ENCODE data around the gene GARNL3. TPM values are rescaled to one million over a fixed set of nuclear protein-coding genes. Genes with fewer than 3 reads are reported as not detected.

GARNL3 gene
- total RNA-seq, 1 donor from 2014 or later: 19.7 TPM

GRCh38 chr9:127232833-127233549 lies 31.6 kb upstream of the GARNL3 start:
- DNase-seq (ENCODE audit: extremely low spot score, unreplicated experiment): no peak
- H3K9me3 Mint-ChIP-seq: no peaks in the 10 kb centered on the region
- no peaks in the 10 kb centered on the region for H3K27me3 Mint-ChIP-seq
- peaks cover 9% of the 10 kb centered on the region for H3K36me3 Mint-ChIP-seq
- no peak overlapping the region for H3K27ac Mint-ChIP-seq
- H3K4me1 Mint-ChIP-seq (ENCODE audit: unreplicated experiment): peaks cover 19% of the 10 kb centered on the region
- H3K4me3 Mint-ChIP-seq: no peak overlapping the region
- TF ChIP-seq CTCF (conservative IDR thresholded peaks at IDR 0.05): no peak

GRCh38 chr9:127233550-127233949 lies 31.0 kb upstream of the GARNL3 start:
- Mint-ChIP-seq H3K9me3 (no peaks in the 10 kb centered on the region), H3K4me1 (ENCODE audit: unreplicated experiment) (peaks cover 19% of the 10 kb centered on the region), H3K4me3 (no peak overlapping the region), H3K36me3 (peaks cover 9% of the 10 kb centered on the region), H3K27me3 (no peaks in the 10 kb centered on the region), H3K27ac (no peak overlapping the region)
- TF ChIP-seq CTCF (conservative IDR thresholded peaks at IDR 0.05): no peak
- no peak for DNase-seq (ENCODE audit: extremely low spot score, unreplicated experiment)

- H3K27me3 Mint-ChIP-seq: no peaks in the 10 kb centered on the region
- no peaks in the 10 kb centered on the region for H3K9me3 Mint-ChIP-seq
- no peak for DNase-seq (ENCODE audit: extremely low spot score, unreplicated experiment)
- H3K4me1 Mint-ChIP-seq (ENCODE audit: unreplicated experiment): peaks cover 19% of the 10 kb centered on the region
- H3K27ac Mint-ChIP-seq: no peak overlapping the region
- H3K36me3 Mint-ChIP-seq: peaks cover 9% of the 10 kb centered on the region
- H3K4me3 Mint-ChIP-seq: no peak overlapping the region
- no peak for TF ChIP-seq CTCF (conservative IDR thresholded peaks at IDR 0.05)
Measured at GRCh38 chr9:127233989-127234388, 30.6 kb upstream of the GARNL3 start.

- Mint-ChIP-seq H3K27me3 (no peaks in the 10 kb centered on the region), H3K9me3 (no peaks in the 10 kb centered on the region), H3K36me3 (peaks cover 13% of the 10 kb centered on the region), H3K4me3 (no peak overlapping the region), H3K27ac (peak overlapping the region; percentile 73), H3K4me1 (ENCODE audit: unreplicated experiment) (peaks cover 24% of the 10 kb centered on the region)
- TF ChIP-seq CTCF (conservative IDR thresholded peaks at IDR 0.05): no peak
- DNase-seq (ENCODE audit: extremely low spot score, unreplicated experiment): no peak
Measured at GRCh38 chr9:127237801-127238200, 26.8 kb upstream of the GARNL3 start.

GRCh38 chr9:127241354-127241753 lies 23.2 kb upstream of the GARNL3 start:
- Mint-ChIP-seq H3K9me3 (no peaks in the 10 kb centered on the region), H3K27ac (peak overlapping the region; percentile 5), H3K4me1 (ENCODE audit: unreplicated experiment) (peaks cover 20% of the 10 kb centered on the region), H3K27me3 (no peaks in the 10 kb centered on the region), H3K36me3 (peaks cover 16% of the 10 kb centered on the region), H3K4me3 (no peak overlapping the region)
- TF ChIP-seq CTCF (conservative IDR thresholded peaks at IDR 0.05): no peak
- DNase-seq (ENCODE audit: extremely low spot score, unreplicated experiment): no peak

Measured in type B pancreatic cell (in vitro differentiated cells).